ENCODE measurements around the gene ARID1A.

GRCh38 chr1:26774462-26774861 is 78.6 kb downstream of the ARID1A start:
- no peak for TF ChIP-seq CTCF (IDR thresholded peaks at IDR 0.05)
- no peak for TF ChIP-seq POLR2A (IDR thresholded peaks at IDR 0.05)
- TF ChIP-seq POLR2AphosphoS5 (IDR thresholded peaks at IDR 0.05) = no peak
- no peak for TF ChIP-seq EP300 (IDR thresholded peaks at IDR 0.05; ENCODE audit: low read depth)
